ENCODE measurements around the gene LRR1.

Gene LRR1

DNA sequence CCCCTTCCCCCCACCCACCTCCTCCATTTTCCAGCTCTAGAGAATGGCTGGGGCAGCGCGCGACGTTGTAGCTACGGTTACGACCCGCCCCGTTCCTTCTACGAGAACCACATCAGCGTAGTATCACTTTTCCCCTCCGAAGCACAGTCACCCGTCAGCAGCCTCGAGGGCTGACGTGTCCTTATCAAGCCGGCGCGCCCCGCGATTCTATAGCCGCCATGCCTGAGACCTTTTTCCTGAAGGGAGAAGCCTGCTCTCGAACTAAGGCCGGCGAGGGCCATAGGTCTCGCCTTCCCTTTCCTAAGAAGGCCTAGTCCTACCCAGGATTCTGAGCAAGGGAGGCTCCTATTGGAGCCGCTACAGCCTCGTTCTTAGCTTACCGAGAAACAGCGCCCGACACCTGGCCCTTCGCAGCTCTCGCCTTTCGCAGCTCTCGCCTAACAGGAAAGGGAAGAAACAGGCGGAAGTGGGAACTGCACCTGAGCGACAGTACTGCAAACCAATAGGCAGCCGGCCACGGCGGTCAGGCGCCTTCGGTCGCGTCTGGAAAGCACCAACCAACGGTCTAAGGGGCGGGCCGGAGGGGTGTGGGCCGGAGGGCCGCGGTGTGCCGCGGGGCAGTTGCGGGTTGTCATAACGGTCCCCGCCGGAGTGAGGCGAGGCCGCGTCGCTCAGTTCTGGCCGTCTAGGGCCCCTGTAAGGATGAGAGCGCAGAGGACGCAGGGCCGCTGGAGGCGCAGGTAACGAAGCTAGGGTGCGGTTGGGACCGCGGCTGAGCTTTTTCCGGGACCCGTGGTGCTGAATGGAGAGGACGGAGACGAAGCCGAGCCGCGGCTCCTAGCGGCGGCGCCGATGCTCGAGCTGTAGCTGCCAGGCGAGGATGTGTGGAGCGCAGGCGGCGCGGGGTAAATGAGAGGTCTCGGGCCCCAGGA lies 21.7 kb downstream of the LRR1 start, which contains the start of the genes MGAT2 and RPL36AL:
TSS of gene MGAT2 (plus strand) at position 618 of the 932 bp plus-strand sequence. CDS start 470 bp downstream, outside the sequence.
TSS of gene RPL36AL (minus strand) at position 445 of the 932 bp plus-strand sequence. CDS start 1,522 bp downstream, outside the sequence.
- TF ChIP-seq, protein P1, sequence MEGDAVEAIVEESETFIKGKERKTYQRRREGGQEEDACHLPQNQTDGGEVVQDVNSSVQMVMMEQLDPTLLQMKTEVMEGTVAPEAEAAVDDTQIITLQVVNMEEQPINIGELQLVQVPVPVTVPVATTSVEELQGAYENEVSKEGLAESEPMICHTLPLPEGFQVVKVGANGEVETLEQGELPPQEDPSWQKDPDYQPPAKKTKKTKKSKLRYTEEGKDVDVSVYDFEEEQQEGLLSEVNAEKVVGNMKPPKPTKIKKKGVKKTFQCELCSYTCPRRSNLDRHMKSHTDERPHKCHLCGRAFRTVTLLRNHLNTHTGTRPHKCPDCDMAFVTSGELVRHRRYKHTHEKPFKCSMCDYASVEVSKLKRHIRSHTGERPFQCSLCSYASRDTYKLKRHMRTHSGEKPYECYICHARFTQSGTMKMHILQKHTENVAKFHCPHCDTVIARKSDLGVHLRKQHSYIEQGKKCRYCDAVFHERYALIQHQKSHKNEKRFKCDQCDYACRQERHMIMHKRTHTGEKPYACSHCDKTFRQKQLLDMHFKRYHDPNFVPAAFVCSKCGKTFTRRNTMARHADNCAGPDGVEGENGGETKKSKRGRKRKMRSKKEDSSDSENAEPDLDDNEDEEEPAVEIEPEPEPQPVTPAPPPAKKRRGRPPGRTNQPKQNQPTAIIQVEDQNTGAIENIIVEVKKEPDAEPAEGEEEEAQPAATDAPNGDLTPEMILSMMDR (conservative IDR thresholded peaks at IDR 0.05; ENCODE audit: low read depth, low read length): peak; percentile 58
- H3K4me3 ChIP-seq (ENCODE audit: low read depth, low read length): peak within 1 kb of the TSS; percentile 94

DNA sequence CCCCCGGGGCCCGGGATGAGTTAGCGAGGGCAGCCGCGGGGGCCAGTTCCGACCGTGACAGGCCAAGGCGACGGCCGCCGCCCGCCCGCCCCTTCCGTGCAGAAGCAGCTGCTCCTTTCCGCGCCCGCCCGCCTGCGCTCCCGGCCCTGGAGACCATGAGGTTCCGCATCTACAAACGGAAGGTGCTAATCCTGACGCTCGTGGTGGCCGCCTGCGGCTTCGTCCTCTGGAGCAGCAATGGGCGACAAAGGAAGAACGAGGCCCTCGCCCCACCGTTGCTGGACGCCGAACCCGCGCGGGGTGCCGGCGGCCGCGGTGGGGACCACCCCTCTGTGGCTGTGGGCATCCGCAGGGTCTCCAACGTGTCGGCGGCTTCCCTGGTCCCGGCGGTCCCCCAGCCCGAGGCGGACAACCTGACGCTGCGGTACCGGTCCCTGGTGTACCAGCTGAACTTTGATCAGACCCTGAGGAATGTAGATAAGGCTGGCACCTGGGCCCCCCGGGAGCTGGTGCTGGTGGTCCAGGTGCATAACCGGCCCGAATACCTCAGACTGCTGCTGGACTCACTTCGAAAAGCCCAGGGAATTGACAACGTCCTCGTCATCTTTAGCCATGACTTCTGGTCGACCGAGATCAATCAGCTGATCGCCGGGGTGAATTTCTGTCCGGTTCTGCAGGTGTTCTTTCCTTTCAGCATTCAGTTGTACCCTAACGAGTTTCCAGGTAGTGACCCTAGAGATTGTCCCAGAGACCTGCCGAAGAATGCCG lies 22.6 kb downstream of the LRR1 start:
- no peak for DNase-seq (ENCODE audit: low read depth)
- peak overlapping the region; percentile 94 for H3K4me3 ChIP-seq (ENCODE audit: low read depth, low read length)
- TF ChIP-seq, protein P1 (conservative IDR thresholded peaks at IDR 0.05; ENCODE audit: low read depth, low read length): no peak

More for the DNA sequence above, 21.7 kb downstream of the LRR1 start, which contains the start of the genes MGAT2 and RPL36AL:
- peak; percentile 99 for DNase-seq (ENCODE audit: low read depth)

DNA sequence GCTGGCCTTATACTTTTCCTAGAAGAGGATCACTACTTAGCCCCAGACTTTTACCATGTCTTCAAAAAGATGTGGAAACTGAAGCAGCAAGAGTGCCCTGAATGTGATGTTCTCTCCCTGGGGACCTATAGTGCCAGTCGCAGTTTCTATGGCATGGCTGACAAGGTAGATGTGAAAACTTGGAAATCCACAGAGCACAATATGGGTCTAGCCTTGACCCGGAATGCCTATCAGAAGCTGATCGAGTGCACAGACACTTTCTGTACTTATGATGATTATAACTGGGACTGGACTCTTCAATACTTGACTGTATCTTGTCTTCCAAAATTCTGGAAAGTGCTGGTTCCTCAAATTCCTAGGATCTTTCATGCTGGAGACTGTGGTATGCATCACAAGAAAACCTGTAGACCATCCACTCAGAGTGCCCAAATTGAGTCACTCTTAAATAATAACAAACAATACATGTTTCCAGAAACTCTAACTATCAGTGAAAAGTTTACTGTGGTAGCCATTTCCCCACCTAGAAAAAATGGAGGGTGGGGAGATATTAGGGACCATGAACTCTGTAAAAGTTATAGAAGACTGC lies 23.4 kb downstream of the LRR1 start:
- DNase-seq (ENCODE audit: low read depth): no peak
- TF ChIP-seq, protein P1 (conservative IDR thresholded peaks at IDR 0.05; ENCODE audit: low read depth, low read length): no peak
- H3K4me3 ChIP-seq (ENCODE audit: low read depth, low read length): peak overlapping the region; percentile 94

DNA sequence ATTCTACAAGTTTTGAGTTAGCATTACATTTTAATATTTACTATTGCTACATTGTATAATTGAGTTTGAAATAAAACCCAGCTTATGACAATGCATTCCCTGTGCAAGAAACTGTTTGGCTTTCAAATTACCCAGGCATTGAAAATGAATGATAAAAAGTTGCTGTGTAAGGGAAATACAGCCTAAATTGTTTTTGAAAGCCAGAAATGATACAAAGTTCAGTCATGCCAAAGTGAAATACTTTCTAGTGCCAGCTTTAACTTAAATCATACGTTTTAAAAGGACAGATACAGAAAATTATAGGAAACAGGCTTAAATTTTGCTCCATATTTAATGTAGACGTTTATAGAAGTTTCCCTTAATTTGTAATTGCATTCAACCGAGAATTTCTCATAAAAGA lies 24.6 kb downstream of the LRR1 start:
- DNase-seq (ENCODE audit: low read depth): no peak
- H3K4me3 ChIP-seq (ENCODE audit: low read depth, low read length): peak overlapping the region; percentile 94
- TF ChIP-seq, protein P1 (conservative IDR thresholded peaks at IDR 0.05; ENCODE audit: low read depth, low read length): no peak

DNA sequence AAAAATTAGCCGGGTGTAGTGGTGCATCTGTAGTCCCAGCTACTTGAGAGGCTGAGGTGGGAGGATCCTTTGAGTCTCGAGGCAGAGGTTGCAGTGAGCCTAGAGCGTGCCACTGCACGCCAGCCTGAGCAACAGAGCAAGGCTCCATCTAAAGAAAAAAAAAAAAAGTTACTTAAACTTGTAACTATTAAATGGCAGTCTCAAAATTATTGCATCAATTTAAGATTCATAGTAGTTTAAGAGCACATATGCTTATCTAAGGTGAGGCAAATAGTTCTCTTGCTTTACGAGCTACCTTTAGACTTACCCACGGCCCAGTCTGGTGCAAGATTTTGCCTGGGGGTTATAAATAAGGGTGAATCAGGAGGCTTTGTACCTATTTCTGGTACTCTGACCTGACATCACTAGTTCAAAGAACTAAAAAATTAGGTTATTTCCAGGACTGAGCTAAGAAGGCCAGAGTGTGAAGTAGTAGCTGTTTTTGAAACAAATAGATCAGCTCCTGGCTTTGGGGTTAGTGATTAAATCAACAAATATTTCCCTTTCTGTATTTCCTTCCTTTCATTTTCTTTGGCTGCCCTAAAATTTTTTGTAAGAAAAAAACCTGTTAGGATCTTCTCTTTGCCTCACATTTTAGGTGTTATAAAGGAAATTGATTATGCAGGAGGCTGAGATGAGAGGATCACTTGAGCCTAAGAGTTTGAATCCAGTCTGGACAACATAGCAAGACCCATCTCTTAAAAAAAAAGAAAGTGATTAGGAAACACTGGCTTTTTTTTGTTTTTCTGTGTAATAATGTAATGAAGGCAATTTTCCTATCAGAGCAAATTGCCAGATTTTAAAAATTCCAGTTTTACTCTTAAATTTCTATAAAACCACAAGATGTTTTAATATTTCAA lies 25.4 kb downstream of the LRR1 start:
- TF ChIP-seq, protein P1 (conservative IDR thresholded peaks at IDR 0.05; ENCODE audit: low read depth, low read length): no peak
- H3K4me3 ChIP-seq (ENCODE audit: low read depth, low read length): no peak overlapping the region
- DNase-seq (ENCODE audit: low read depth): no peak

All from choroid plexus epithelial cell (primary cell).